Left ventricle myocardium inferior (tissue), 1 donor: ENCODE data around the gene SLC6A7. TPM values are rescaled to one million over a fixed set of nuclear protein-coding genes. Genes with fewer than 3 reads are reported as not detected.
"Not testable (repeated sequence)": the region's sequence is repeated elsewhere in the genome, so short reads cannot be mapped to it uniquely, and the experiment has no call there.

ENCODE experiments used
- DNase-seq: peaks from one replicate; pipeline ENCODE4 v3.0.0-alpha.2; 2020
- H3K27ac ChIP-seq: fragments of 200-600 bp; replicated peaks from 2 replicates; pipeline ENCODE4 v1.8.0; 2021
- H3K27me3 ChIP-seq: fragments of 200-600 bp; 2 replicates; pipeline ENCODE4 v1.8.0; 2021; ENCODE audit warnings: low read depth
- H3K36me3 ChIP-seq: fragments of 200-600 bp; 2 replicates; pipeline ENCODE4 v1.8.0; 2021
- H3K4me1 ChIP-seq: fragments of 200-600 bp; 2 replicates; pipeline ENCODE4 v1.8.0; 2021
- H3K4me3 ChIP-seq: fragments of 200-600 bp; 2 replicates; pipeline ENCODE4 v1.8.0; 2021; ENCODE audit warnings: mild to moderate bottlenecking, moderate library complexity
- H3K9me3 ChIP-seq: fragments of 200-600 bp; replicated peaks from 2 replicates; pipeline ENCODE4 v1.8.0; 2021
- intact Hi-C: fragments of 100-400 bp; cut with micrococcal nuclease; formaldehyde crosslinking; loops from one replicate; pipeline ENCODE4 v1.11.0; 2022
- total RNA-seq: library from RNA; stranded (reverse); fragmentation: NEBNext Ultra II Directional; extraction: Animal tissue kit (Norgen Biotek cat#: 25700); gene quantifications from one replicate; pipeline ENCODE4 v1.2.1, GENCODE V29; 2021
- TF ChIP-seq, protein P1 (sequence below): fragments of 200-600 bp; IDR thresholded peaks from 2 replicates; pipeline ENCODE4 v1.8.0; 2021; ENCODE audit warnings: antibody characterized with exemption, mild to moderate bottlenecking, borderline replicate concordance
- donor health status: DM: no; HTN: yes; CAD: no; lungs with severe emphysema.

The SLC6A7 gene
- total RNA-seq, 1 donor from 2014 or later = not detected

DNA sequence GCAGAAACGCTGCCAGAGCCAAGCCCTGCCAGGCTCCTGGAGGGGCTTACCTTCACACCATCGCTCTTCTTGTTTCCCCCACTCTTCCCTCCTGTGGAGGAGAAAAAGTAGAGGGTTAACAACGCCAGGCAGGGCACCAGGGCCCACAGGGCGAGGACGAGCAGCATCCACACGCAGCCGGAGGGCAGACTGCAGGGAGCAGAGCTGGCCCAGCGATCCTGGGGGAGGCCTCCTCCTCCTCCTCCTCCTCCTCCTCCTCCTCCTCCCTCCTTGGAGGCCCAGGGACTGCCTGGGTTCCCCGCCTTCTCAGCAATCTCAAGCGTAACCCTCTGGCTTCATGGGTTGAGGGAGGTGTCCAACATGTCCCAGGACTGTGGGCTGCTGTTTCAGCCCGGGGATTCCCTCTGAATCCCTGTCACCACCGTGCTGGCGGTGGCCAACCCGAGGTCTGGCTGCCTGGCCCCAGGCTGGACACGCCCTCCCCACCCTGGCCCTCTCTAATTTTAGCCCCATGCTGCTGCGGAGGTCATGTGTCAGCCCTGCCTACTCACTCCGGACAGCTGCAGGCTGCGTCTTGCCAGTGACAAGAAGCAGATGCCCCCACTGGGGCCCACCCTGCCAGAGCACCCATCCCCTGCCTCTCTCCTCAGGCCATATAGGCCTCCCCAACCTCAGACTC lies 55.4 kb downstream of the SLC6A7 start:
- Histone ChIP-seq H3K36me3 (no peaks in the 10 kb centered on the region), H3K9me3 (no peaks in the 10 kb centered on the region), H3K27ac (peak overlapping the region; percentile 73), H3K27me3 (no peaks in the 10 kb centered on the region), H3K4me1 (peaks cover 31% of the 10 kb centered on the region), H3K4me3 (peak overlapping the region; percentile 60)
- TF ChIP-seq, protein P1, sequence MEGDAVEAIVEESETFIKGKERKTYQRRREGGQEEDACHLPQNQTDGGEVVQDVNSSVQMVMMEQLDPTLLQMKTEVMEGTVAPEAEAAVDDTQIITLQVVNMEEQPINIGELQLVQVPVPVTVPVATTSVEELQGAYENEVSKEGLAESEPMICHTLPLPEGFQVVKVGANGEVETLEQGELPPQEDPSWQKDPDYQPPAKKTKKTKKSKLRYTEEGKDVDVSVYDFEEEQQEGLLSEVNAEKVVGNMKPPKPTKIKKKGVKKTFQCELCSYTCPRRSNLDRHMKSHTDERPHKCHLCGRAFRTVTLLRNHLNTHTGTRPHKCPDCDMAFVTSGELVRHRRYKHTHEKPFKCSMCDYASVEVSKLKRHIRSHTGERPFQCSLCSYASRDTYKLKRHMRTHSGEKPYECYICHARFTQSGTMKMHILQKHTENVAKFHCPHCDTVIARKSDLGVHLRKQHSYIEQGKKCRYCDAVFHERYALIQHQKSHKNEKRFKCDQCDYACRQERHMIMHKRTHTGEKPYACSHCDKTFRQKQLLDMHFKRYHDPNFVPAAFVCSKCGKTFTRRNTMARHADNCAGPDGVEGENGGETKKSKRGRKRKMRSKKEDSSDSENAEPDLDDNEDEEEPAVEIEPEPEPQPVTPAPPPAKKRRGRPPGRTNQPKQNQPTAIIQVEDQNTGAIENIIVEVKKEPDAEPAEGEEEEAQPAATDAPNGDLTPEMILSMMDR = no peak
- intact Hi-C loops = no loop called here
- DNase-seq = peak; percentile 74

DNA sequence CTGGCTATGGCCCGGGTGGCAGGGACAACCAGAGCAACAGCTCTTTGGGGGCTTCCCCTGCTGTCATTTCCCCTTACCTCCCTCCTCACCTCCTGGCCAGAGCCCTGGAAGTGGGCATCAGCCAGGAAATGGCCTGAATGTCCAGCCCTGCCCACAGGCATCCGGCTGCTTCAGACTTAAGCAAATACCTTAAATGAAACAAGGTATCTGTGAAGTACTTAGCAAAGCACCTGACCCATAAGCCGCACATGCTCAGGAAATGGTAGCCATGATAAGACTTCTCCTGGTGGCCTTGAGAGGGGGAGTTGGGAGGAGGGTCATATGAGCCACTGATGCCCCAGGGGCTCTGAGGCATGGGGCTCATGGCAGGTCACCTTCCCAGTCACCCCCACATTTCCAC lies 55.9 kb downstream of the SLC6A7 start:
- no peak for DNase-seq
- Histone ChIP-seq H3K27ac (peak overlapping the region; percentile 73), H3K9me3 (no peaks in the 10 kb centered on the region), H3K27me3 (no peaks in the 10 kb centered on the region), H3K4me1 (peaks cover 31% of the 10 kb centered on the region), H3K36me3 (no peaks in the 10 kb centered on the region), H3K4me3 (peak overlapping the region; percentile 60)
- intact Hi-C loops = no loop called here
- TF ChIP-seq, protein P1 = no peak

GRCh38 chr5:150246429-150246828 lies 56.6 kb downstream of the SLC6A7 start:
- TF ChIP-seq, protein P1 = no peak
- Histone ChIP-seq H3K9me3 (no peaks in the 10 kb centered on the region), H3K4me3 (no peak overlapping the region), H3K27ac (no peak overlapping the region), H3K27me3 (no peaks in the 10 kb centered on the region), H3K4me1 (peaks cover 31% of the 10 kb centered on the region), H3K36me3 (no peaks in the 10 kb centered on the region)
- intact Hi-C loops = no loop called here
- no peak for DNase-seq

DNA sequence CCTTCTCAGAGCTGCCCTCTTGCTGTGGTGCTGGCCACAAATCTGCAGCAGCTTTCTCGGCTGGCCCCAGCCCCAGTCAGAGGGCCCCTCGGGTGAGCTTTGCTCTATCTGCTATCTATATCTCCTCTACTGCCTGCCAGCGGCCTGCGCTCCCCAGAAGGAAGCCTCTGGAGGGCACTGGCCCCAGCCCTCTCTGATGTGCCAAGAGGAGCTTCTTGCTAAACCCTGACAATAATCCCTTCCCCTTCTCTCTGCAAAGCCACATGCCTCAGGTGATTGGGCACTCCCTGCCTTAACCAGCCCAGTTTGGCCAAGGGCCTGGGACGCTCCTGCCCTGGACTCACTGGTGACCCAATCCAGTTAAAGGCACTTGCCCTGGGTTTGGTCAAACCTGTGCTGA lies 57.0 kb downstream of the SLC6A7 start:
- TF ChIP-seq, protein P1 = no peak
- H3K9me3 ChIP-seq = no peaks in the 10 kb centered on the region
- H3K4me1 ChIP-seq = peaks cover 31% of the 10 kb centered on the region
- H3K27ac ChIP-seq = no peak overlapping the region
- H3K27me3 ChIP-seq = no peaks in the 10 kb centered on the region
- H3K36me3 ChIP-seq = no peaks in the 10 kb centered on the region
- no peak overlapping the region for H3K4me3 ChIP-seq
- no peak for DNase-seq
- intact Hi-C loops = no loop called here

DNA sequence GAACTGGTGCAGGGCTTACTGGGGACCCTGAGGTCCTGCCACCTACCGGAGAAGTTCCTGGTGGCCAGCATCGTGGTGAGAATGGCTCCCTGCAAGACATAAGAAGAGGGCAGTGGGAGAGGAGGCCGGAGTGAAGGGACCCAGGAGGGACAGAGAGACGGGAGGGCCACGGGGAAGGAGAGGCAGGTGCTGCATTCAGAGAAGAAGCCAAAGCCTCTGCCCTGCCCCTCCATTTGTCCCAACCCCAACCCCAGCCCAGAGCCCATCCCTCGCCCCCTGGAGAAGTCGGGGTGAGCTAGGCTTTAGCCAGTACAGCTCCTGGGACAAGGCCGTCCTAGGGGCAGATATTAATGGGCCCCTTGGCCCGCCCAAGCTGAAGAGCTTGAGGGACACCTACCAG lies 57.9 kb downstream of the SLC6A7 start:
- H3K36me3 ChIP-seq = no peaks in the 10 kb centered on the region
- TF ChIP-seq, protein P1 = no peak

DNA sequence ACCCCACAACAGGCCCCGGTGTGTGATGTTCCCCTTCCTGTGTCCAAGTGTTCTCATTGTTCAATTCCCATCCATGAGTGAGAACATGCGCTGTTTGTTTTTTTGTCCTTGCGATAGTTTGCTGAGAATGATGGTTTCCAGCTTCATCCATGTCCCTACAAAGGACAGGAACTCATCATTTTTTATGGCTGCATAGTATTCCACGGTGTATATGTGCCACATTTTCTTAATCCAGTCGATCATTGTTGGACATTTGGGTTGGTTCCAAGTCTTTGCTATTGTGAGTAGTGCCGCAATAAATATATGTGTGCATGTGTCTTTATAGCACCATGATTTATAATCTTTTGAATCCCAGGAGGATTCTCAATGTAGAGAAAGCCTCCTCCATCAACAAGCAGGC lies 58.6 kb downstream of the SLC6A7 start:
- H3K27ac ChIP-seq, DNase-seq, H3K27me3 ChIP-seq, H3K36me3 ChIP-seq, H3K9me3 ChIP-seq, H3K4me3 ChIP-seq, intact Hi-C loops: not testable (repeated sequence)
- H3K4me1 ChIP-seq = peaks cover 31% of the 10 kb centered on the region

More for the DNA sequence above, 57.9 kb downstream of the SLC6A7 start:
- Histone ChIP-seq H3K9me3 (no peaks in the 10 kb centered on the region), H3K4me1 (peaks cover 31% of the 10 kb centered on the region), H3K4me3 (no peak overlapping the region), H3K27ac (no peak overlapping the region), H3K27me3 (no peaks in the 10 kb centered on the region)
- intact Hi-C loops = no loop called here
- DNase-seq = no peak
